ENCODE data around the gene NBEA.

The NBEA gene

DNA sequence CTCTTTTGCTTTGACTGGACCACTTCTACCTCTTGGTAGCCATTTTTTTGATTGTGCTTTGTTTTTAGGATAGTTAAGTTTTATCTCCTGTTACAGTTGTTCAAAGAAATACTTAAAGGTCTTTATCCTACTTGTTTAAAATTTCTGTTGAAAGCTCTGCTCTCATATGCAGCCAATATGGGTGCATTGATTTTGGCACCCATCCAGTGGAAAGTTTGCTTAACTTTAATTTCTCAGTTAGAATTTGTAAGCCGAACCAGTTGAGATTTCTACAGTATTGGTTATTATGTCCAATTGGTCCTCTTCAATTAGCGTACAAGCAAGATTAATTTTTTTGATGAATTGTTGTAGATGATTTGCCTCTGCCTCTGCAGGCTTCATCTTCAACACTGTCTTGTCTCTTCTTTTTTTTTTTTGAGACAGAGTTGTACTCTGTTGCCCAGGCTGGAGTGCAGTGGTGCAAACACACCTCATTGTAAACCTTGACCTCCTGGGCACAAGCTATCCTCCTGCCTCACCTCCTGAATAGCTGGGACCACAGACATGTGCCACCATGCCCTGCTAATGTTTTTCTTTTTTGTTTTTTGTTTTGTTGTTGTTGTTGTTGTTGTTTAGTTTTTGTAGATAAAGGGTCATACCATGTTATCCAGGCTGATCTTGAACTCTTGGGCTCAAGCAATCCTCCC lies 469.1 kb downstream of the NBEA start:
- no peak for ATAC-seq

DNA sequence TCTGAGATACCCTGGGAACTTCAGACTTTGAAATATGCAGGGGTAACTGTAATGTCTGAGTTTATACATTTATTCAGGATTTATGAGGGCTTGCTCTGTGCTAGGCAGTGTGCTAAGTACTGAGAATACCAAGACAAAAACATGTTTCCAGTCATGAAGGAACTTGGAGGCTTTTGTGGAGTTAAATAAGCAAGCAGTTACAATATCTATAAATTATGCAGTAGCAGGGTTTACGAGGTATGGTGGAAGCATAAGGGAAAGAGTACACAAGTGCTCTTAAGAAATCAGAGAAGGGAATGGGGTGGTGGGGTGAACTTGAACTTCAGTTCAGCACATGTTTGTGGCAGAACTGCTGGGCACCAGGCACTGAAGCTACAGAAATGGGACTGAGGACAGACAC lies 506.4 kb downstream of the NBEA start:
- no peak for ATAC-seq

DNA sequence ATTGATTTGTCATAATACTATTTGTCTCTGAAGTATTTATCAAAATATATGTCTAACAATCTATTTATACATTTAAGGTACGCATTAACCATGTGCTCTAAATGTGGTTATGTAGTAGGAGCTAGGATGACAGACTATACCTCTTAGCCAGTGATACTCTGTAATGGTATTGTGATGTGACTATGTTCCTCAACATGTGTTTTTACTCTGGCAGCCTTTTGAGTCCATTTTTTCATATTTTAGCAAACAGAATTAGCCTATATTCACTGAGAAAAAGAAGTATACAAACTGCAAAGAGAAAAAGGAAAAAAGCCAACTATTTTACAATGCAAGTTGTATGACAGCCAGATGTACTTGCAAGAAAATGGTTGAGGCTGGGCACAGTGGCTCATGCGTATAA lies 507.8 kb downstream of the NBEA start:
- no peak for ATAC-seq

DNA sequence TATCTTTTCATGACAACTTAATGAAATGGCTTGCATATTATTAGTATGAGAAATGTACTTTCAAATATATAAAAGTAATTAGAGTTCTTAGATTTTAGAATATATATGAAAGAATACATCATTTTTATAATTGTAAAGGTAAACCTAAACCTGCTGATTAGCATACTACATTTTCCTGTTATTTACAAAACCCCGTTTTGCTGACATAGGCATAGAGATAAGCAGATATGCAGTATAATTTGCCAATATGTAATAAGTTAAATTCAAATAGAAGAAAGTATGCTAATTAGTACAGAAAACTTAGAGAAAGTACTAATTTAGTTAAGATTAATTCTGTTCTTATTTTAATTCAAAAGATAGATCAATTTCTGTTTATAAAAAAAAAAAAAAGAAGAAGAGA lies 513.0 kb downstream of the NBEA start:
- no peak for ATAC-seq

DNA sequence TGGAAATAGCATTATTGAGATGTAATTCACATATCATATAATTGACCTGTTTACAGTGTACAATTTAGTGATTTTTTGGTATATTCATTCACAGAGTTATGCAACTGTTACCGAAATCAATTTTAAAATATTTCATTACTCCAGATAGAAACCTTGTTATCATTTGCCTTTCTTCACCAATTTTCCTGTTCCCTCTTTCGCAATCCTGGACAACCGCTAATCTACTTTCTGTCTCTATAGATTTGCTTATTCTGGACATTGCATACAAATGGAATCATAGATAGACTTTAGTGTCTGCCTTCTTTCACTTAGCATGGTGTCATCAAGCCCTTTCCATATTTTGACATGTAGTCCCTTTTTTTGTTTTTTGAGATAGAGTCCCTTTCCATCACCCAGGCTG lies 515.2 kb downstream of the NBEA start:
- ATAC-seq = no peak

DNA sequence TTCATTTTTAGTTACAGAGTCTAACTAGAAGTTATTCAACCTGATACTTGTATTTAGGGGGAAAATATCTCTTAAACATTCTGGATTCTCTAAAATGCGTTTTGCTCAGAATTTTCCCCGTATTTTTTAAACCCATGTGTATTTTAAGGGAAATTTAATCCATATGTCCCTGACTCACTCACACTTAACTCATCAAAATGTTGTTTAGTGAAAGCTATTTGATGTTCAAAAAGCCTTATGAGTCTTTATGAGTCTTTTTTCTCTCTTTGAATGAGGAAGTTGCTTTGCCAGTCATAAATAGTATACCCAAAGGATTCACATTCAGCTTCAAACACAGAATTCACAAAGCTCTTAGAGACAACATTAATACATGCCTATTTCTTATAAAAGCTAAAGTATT lies 518.0 kb downstream of the NBEA start:
- no peak for ATAC-seq

DNA sequence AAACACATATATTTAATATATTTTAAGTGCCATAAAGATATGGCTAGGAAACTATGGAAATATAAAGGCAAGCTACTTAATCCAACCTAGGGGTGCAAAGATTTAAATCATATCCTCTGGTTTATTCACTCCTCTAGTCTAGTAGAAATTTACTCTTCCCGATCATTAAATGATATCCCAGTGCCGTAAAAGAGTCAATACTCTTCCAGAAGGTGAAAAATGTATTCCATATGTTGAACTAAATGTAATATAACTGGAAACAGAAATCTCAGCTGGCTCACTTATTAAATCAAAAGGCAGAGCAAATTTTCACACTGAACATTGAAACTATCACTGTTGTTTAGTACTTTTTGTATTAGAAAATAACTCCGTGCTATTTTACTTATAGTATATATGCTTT lies 523.3 kb downstream of the NBEA start:
- ATAC-seq = no peak

DNA sequence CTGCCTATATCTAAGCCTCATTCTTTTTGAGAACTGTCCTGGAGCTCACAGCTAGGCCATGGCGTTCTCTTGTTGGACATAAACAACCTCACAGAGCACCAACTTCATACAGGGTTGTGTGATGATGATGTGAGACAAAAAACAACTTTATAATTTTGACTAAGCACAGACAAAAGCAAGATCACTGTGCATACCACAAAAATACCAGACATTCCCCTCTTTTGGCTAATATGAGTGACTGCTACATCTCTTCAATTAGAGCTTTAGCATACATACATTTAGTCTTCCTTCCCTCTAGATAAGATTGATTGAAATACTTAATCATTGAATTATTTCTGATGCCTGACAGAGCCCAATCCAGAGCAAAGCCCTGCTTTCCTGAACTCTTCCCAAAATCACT lies 526.1 kb downstream of the NBEA start:
- no peak for ATAC-seq

DNA sequence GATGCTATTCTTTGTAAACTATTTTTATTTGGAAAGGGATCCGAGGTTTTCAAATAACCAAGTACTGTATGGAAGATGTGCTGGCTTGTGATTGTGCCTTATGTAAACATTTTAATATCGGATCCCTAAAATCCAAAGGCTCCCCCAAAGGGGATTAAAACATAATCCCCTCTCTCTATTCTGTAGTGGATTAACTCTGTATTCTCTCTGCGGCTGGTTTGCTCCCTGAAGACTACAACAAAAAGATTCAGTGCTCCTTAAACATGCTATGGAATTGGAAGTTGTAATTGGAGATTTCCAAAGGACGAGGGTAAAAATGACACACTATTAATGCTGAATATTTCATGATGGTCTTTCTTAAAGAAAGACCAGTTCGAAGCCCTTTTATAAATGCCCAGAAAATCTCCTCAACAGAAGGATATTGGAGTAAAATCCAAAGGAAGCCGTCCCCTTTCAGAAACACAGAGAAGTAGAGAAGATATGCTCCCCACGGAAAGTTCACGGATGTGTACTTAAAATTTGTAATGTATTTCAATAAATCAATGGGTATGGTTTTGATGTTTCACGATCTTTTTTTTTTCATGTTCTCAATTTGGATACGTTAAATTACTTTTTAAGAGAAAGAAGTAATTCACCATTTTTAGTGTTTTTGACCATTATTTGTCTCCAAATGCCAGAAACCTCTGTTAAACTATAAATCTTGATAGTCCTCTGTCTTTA lies 527.9 kb downstream of the NBEA start:
- no peak for ATAC-seq

DNA sequence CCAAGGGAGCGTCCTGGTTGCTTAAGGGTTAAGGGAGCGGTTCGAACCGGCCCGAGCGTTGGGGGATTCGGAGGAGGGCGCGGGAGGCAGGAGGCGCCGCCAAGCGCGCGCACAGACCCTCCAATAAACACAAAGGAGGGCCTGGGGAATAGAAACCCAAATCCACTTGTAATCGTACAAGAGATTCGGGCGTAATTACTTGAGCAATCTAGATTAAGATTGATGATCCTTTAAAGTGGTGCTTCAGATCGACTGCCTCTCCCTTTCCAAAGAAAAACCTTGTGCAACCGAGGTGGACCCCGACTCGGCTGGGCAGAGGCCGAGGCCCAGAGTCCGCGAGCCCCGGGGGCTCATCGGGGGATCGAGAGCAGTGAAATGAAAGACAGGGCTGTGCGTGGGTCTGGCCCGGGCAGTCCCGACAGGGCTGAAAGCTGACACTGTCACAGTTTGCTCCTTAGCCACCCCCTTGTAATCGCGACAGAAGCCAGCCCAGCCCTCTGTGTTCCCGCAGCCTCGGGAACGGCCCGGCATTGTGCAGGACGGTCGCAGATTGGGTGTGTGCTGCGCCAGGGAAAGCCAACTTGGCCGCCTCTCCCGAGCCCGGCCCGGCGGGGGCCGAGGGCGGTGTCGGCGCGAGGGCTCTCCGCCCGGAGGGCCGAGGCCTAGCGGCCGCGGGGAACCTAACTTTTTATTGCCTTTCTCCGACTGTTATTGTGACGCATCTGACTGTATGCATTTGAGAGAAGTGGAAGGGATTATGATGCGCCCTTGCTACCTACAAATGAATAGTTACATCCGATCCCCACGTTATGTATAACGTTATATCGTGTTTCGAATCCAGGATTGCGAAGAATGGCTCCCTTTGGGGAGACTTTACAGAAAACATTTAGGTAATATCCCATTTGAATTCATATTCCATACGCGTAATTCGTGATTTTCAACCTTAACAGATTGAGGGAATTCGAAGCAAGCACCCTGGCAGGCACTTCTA lies 528.9 kb downstream of the NBEA start:
- ATAC-seq = no peak

DNA sequence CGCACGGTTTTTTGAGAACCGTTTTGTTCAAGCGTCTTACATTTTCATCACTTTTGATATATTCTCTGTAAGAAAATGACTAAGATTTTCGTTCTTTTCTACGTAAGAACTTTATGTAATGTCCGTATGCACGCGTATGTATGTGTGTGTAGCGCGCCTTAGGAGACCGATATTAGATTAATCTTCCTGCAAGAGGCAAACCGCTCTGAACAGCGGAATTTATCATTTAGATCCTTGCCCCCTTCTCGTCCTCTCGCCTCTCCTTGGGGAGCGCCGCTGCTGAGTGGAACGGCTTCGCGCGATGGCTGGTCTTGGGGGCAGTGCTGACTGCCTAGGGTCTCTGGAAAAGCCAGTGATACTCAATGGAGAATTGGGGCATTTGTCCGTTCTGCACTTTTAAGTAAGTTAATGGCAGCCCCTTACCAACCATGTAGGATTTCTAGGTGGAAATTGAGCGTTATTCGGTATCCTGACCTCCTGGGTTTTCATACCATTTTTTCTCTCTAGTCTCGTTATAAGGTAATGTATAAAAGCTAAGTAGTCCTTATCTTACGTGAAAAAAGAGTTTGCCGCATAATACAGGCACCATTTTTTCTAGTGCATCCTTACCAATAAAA lies 529.7 kb downstream of the NBEA start:
- no peak for ATAC-seq

DNA sequence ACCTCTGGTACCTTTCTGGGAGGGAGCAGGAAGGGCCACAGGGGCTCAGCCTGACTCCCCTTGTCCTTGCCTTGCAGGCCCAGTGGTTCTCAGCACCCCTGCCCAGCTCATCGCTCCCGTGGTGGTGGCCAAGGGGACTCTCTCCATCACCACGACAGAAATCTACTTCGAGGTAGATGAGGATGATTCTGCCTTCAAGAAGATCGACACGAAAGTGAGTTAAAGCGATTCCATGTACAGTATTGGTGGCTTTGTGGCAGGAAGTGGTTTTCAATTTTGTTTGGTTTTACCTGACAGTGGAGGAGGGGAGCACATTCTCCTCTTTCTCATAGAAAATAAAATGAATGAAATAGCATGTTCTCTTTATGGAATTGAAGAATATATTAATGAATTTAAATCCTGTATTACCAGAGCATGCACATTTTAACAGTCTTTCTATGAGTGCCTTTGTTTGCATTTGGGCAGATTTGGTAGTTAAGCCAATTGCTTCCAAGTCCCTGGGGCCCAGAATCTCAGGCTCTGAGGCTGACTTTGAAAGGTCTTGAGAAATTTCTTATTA lies 530.3 kb downstream of the NBEA start:
- no peak for ATAC-seq

DNA sequence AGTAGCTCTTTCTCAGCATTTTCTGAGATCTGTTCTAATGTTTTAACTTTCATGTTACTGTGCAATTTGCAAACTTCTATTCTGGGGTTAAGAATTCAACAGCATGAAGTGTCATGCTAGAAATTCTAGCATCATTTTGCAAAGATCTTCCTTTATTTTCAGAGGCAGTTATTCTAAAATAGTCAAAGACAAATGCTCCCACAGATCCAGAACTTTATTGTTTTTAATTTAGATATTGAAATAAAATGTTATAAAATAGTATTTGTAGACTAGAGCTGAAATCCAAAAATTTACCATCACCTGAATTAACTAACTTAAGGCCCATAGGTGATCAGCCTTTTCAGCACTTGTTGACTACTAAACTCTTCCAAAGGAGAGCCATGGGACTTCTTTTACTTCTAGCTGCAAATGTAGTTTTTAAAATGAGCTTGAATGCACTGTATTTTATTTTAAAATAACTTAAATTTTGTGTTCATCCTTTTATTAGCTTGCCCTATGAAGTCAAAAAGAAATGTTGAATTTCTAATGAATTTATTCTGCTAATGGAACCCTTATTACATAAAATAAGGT lies 531.2 kb downstream of the NBEA start:
- ATAC-seq = no peak

DNA sequence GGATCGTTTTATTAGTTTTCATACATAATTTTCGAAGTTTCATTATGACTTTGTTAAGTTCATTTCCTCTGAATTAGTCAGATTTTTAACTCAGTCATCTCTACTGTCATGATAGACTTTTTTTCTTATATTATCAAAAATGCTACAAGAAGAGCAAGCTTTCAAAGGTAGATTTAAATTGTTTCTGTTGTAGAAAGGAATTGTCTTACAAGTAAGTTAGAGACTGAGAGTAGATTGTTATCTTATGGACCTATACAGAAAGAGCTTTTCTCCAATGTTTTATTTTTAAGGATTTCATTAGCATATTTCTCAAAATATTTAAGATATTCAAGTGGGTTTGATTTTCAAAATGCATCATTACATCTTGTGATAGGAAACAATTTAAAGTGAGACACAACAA lies 531.7 kb downstream of the NBEA start:
- no peak for ATAC-seq

DNA sequence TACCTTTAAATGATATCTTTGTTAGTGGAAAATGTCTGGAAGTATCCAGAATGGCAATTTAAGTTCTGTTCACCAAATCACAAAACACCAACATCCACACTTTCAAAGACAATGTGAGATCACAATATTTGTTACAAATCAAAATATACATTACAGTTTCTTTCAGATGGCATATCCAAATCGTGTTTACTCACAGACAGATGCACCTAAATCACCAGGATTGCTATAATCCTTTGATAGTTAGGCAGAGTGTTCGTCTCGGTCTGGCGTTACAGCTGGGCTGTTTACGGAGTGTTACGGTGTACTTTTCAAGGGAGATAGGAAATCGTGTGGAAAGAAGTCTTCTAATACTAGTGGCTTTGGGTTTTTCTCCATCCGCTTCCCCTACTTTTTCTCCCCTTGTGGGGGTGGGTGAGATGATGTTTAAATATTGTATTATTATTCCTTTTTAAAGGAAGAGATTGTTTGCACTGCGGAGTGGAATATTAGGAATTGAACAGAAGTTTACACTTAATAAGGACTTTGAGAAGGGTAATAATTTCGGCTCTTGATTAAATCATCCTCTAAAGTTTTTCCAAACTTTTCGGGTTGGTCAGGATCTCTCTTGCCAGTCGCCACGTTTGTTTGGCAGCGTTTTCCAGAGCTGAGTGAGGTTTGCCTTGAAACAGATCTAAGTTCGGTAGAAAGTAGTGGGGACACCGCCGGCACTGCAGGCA lies 532.6 kb downstream of the NBEA start:
- no peak for ATAC-seq

DNA sequence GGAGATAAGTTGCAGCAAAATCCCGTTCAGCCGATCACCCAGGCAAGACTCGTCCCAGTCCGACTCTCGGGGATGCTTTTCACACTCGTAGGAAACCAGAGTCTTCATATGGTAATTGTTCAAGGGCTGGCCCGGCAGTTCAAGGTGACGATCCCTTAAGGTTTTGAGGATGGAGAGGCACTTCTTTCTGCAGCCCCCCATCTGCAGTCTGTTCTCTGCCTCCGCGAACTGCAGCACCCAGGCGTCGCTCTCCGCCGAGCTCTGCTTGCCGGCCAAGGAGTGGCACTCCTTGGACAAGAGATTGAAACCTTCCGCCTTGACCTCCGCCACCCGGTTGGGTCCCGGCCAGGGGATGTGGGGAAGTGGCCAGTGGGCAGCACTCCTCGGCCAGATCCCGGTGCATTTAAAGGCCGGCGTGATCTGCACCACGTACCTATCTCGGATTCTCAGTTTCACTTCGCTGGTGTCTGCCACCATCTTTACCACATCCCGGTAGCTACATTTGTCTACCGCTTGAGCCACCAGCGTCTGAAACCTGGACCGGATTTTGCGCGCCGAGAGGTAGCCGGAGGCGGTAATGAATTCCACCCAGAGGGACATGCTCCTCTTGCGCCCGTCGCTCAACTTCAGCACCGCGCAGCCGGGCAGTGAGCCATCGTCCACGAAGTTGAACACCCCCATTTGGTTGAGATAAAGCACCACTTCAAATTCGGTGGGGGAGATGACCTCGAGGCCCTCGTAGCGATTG lies 533.3 kb downstream of the NBEA start:
- ATAC-seq = no peak

DNA sequence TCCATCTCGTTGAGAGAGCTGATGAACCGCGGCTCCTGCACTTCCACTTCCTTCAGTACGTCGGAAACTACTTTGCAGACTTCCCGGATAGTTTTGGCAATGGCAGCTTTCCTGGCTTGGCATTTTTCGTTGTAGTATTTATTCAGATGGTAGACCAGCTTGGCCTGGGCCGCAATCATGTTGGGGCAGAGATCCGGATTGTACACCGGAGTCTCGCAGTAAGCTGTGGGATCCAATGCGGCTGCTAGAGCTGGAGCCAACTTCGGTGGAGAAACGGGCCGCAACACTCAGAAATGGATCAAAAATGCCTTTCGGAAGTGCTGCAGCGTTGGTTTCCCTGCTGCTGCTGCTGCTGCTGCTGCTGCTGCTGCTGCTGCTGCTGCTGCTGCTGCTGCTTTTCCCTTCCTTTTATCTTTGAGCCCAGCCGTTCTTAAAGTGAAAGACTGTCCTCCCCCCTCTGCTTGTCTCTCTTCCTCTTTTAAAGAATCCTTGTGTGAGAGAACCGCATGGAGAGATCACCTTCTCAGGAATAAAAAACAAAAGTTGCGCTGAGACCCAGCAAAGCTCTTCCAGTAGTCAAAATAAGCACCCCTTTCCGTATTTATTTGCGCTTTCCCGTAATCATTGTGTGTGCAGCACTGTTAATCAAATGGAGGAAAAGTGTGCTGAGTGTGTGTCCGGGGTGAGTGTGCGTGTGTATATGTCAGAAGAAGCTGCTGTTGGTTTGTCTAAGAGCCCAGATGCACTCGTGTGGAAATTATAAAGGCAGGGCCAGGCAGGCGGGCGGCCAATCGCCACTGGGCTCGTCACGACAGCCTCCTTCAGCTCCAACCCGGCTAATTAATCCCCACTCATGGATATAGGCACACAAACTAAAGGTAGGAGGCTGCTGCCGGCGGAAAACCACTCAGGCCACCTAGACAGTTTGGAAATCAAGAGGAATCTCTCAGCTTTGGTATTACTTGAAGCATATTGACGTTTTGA lies 534.2 kb downstream of the NBEA start, which contains the start of gene MAB21L1:
Gene MAB21L1 (minus strand): TSS at position 730 of the 984 bp plus-strand sequence. CDS start 551 bp downstream, at position 179.
- ATAC-seq = no peak

DNA sequence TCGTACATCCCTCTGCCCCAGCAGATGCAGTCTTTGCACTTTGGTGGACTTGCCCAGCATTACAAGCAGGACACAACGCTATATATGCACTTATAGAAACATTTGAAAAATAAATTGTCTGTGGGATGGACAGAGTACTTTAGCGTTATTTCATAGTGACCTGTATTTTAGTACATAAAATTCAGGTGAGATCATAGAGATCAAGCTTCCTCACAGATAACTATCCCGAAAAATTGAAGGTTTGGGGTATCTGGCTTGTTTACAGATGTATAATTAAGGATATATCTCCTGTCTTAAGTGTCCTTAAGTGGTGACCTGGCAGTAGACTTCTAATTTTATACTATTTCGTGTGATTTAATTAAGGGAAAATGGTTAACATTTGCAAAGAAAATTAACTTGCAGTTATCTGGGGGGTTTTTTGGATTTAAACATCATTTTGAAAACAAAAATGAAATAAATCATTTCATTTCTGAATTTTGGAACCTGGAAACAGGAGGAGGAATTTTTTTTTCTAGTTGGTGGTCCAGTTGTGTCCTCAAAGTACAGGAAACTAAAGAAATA lies 535.4 kb downstream of the NBEA start:
- no peak for ATAC-seq

All from activated CD4-positive, CD25-positive, alpha-beta regulatory T cell treated with anti-CD3 and anti-CD28 coated beads, Interleukin-2, amount 50 U/mL, for 24 hours (primary cell).